ENCODE data around the gene ABCC6.

DNA sequence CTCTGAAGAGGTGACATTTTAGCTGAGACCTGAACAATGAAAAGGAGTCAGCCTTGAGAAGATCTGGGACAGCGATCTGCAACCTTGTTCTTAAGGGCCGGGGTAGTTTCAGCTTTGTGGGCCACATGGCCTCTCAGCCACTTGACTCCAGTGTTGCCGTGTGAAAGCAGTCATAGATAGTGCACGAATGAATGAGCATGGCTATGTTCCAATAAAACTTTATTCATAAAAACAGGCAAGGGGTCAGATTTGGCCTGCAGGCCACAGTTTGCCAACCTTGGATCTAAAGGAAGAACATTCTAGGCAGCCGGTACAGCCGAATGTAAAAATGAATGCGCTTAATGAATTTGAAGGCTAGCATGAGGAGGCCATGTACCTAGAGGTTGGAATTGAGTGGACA lies 83.5 kb downstream of the ABCC6 start:
- TF ChIP-seq GABPA (IDR thresholded peaks at IDR 0.05 in 1 of 2, conservative IDR thresholded peaks at IDR 0.05 in 1 of 2) (no peak), HNF4G (IDR thresholded peaks at IDR 0.05) (no peak)
